Activated gamma-delta T cell (primary cell): ENCODE data around the gene PNKD.

Source experiments
- DNase-seq: peaks from one replicate; lab custom pipeline; 2025; lab: John Stamatoyannopoulos, UW

PNKD gene

DNA sequence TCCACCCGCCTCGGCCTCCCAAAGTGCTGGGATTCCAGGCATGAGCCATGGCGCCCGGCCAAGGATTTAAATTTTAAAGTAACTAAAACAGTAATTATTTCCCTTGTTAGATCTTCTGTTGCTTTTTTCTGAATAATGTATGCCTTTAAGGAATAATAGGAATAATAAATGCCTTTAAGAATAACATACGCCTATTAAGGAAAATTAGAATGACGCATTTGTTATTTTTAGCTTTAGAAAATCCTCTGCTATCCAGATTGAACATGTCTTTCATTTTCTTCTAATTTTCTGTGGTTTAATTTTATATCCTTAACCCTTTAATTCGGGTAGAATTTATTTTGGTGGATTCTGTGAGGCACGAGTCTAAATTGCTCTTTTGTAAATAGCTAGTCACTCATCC, 45.1 kb downstream of the PNKD start:
- DNase-seq: no peak

- DNase-seq: no peak
Measured at GRCh38 chr2:218317303-218317630, 46.9 kb downstream of the PNKD start.

DNA sequence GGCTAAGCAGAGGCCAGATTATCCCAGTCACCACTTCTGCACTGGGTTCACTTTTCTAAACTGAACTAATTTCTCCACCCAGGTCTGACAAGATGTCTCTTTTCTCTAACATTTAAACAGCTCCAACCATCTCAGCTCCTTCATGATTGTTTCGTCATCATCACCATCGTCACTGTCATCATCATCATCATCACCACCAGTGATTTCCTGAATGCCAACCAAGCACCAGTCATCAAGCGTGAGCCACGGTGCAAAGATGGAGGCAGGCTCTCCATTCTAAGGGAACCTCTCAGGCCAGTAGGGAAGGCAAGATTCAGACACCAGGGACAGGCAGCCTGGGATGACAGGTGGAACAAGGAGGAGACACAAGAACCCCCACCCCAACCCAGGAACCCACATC, 47.5 kb downstream of the PNKD start:
- DNase-seq: no peak

DNA sequence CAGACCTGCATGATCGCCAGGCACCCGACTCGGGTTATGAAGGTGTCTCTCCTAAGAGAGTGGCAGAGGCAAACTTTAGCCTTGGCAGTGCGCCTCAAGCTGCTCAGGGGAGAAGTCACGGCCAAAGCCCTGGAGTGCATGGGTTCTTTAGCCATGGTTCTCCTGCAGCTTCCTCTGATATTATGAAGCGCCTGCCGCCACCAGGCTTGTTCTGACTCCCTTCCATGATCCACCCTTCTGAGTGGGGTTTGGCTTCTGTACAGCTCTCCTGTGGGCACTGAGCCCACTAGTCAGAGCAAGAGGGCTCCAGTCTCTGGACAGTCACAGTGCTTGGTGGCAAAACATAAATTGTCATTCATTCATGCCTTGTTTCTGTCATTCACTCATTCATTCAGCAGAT, 47.9 kb downstream of the PNKD start:
- no peak for DNase-seq

- DNase-seq: no peak
Measured at GRCh38 chr2:218319813-218320365, 49.6 kb downstream of the PNKD start.

DNA sequence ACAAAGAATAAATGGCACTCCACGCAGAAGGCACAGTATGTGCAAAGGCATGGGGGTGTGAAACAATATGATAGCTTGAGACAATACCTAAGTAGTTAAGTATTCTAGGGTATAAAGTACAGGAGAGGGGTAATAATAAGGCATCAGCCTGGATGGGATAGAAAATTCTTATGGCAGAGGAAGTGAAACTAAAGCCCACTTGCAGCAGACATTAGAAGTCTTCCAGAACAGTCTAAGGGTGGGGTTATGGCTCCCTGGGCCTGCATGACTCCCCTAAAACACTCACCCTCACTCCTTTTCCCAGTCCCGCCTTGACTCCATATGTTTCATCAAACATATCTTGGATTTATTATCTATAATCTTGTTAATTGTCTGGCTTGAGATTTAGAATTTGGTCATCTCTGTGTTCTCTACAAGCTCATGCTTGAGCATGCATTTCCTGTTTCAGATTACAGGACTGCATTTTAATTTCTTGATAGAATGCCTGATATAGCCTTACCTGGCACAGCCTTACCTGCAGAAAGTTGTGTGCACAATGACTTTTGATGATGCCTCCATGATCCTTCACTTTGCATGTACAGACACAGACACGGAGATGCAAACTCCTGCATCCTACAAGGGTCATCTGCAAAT, 50.5 kb downstream of the PNKD start:
- DNase-seq: no peak

DNA sequence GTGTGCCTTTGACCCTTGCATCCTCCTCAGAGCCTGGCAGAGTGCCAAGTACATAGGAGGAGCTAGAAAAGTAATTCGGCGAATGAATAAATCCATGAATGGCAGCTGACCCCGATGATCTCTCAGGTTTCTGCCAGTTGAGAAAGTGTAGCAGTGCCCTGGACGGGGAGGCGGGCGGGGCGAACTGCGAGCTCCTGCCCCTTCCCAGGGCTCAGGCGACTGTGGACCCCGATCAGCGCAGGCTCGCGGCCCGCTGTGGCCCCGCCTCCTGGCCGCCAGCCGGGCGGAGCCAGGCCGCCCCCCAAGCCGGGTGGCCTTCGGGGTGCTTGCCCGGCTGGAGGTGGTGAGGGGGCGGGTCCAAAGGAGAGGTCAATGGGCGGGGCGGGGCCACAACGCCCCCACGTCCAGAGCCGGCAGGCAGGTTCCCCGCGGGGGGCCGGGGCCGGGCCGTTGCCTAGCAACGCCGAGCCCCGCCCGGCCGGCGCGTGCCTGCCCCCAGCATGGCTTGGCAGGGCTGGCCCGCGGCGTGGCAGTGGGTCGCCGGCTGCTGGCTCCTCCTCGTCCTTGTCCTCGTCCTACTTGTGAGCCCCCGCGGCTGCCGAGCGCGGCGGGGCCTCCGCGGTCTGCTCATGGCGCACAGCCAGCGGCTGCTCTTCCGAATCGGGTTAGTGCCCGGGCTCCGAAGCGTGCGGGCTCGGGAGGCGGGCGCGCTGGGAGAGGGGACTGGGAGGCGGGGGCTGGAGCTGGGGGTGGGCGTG, 52.6 kb downstream of the PNKD start:
- DNase-seq: peak; percentile 42

DNA sequence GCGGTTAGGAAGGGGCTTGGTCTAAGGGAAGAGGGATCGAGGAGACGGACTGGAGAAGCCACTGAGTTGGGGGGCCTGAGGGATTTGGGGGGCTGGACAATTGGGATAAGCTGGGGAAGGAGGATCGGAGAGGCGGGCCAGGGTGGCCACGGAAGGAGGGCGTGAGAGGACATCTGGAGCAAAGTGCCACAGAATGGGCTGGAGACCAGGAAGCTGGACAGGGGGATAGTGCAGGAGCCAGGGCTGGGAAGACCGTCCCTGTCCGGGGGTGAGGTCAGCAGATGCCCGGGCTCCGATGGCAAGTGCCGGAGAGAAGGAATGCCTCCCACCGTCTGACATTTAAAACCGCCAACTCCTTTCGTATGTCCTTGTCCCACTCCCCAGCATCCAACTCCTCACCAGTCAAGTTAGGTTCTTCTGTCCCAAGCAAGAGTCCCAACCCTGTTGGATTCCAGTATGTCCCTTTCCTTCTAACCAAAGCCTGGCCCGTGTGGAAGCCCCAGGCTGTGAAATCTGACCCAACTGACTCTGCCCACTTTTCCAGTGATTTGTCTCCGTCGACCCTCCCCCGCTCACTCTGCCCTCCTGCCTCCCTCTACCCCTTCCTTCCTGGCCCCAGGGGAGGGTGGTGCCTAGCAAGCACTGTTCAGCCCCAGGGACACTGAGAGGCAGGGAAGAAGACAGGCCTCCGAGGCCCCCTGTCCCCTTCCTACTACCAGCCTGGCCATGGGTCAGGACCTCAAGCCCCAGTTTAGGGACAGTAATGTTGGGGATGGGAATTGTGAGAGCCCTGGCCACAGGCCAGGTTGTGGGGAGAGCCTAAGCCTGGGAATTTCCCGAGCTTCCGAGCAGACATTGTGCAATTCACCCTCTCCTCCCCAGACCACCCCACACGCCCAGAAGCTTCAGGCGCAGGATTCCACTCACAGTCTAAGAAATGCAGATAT, 53.5 kb downstream of the PNKD start:
- DNase-seq: no peak

DNA sequence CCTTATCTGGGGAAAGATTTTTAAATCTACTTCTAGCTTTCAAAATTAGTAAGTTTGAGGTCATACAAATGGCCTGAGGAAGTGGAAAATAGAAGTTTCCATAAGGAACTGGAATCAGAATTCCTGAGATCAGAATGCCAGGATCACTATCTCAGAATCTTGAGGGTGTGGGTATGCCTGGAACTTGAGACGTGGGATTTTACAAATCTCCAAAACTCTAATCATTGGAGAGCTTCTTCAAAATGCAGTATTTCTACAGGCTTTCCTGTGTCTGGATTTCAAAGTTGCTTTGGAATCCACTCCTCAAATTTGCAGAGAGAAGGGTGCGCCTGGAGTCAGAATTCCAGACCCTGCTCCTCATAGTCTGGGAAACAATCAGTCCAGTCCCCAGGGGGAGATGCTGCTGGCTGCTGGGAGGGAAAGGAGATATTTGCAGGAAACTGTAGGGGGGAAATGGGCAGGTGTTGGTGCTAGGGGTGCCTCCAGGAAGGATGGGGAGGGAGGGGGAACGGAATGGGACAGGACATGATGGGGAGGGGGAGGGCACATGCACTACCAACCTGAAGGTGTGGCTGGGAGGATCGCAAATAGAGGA, 55.3 kb downstream of the PNKD start:
- DNase-seq: no peak

- no peak for DNase-seq
Measured at GRCh38 chr2:218326315-218326714, 56.0 kb downstream of the PNKD start.

- DNase-seq: no peak
Measured at GRCh38 chr2:218327451-218328210, 57.3 kb downstream of the PNKD start.

- no peak for DNase-seq
Measured at GRCh38 chr2:218328294-218328693, 58.0 kb downstream of the PNKD start.

- no peak for DNase-seq
Measured at GRCh38 chr2:218329027-218329825, 58.9 kb downstream of the PNKD start.

DNA sequence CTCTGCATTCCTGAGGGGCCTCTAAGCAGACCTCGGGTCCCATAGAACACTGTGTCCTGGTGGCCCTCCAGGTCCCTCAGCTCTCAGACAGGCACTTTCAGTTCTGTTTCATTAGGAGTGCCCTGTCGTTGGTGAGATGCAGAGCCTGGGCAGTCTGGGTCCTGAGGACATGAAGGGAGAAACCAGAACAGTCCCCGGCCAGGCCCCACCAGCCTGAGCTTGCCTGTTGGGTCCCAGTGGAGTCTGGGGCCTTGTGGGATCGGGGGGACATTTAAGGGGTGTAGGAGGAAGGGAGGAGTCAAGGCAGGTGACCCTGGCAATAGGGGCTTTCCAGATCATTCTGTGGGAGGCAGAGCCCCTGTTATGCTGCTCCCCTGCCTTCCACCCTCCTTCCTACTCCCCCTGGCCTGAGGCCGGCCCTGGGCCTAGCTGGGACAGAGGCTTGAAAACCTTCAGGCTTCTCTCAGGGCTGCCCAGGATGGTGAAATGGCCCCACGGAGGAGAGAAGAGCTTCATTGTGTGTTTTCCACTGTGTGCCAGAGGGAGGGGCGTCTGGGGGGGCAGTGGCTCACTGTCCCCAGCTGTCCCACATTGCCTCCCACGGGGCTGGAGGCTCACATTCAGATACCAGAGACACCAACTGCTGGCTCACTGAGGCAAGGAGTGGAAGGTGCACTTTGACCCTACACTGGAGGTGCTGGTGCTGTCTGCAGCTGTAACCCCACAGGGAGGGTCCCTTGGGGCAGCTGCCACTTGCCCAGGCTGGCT, 59.7 kb downstream of the PNKD start:
- DNase-seq: no peak

GRCh38 chr2:218331745-218332144, 61.4 kb downstream of the PNKD start:
- DNase-seq: no peak

- DNase-seq: no peak
Measured at GRCh38 chr2:218332288-218332687, 62.0 kb downstream of the PNKD start.

DNA sequence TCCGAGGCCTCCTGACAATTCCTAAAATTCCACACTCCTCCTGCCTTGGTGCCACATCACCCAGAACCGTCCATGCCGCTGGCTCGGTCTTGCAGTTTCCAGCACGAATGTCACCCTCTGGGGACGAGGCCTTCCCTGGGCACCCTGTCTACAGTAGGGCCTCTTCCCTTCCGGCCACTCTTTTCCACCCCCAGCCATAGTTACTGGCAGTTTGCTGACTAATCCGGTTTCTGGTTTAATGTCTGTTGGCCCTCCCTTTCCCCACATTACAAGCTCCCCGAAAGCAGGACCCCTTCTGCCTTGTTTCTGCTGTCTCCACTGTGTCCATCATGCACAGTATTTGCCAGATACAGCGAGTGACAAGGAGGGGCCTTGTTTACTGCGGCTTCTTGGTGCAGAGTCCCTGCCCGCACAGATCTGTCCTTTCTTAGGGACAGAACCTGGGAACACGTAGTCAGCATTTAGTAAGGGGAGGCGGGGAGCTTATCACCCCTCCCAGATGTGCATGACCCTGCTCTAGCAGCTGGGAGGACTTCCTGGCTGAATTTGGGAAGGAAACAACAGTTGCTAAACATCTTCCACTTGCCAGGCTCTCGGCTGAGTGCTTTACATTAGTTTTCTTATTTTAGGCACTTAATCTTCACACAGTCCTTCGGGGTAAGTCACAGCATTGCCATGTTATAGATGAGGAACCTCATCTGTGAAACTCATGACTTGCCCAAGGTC, 62.8 kb downstream of the PNKD start:
- DNase-seq: no peak

DNA sequence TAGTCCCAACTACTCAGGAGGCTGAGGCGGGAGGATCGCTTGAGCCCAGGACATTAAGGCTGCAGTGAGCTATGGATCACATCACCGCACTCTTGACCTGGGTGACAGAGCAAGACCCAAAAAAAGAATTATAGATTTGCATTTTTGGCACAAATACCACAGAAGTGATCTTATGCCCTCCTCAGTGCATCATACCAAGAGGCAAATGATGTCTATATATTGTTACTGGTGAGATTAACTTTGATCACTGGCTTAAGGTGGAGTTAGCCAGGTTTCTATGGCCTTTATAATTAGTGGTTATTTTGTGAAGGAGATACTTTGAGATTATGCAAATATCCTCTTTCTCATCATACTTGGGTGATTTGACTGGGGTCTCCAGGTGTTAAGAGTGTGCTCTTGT, 64.2 kb downstream of the PNKD start:
- no peak for DNase-seq

DNA sequence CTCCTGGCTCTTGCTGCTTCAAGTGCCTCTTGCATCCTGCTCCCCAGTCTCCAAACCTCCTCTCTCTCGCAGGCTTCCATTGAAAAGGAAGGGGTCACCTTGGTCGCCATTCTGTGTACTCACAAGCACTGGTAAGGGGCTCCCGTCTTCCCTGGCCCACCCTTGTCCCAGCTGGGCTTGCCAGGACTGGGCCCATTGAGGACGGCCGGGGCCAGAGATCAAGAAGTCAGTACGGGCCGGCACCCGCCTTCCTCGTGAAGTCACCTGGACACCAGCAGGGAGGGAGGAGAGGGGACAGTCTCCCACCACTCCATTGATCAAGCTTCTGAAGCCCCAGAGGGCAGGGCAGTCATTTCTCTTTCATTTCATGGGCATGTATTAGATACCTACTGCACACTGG, 70.3 kb downstream of the PNKD start:
- DNase-seq: no peak
